T-cell (primary cell): Measurements from ENCODE around the gene ID1. TPM values are rescaled to one million over a fixed set of nuclear protein-coding genes. Genes with fewer than 3 reads are reported as not detected.
"Not testable (repeated sequence)": the region's sequence is repeated elsewhere in the genome, so short reads cannot be mapped to it uniquely, and the experiment has no call there.

ENCODE experiments used
- ATAC-seq, 4 experiments: fragments of 200-7000 bp in 3 of 4; fragments of 150-1000 bp in 1 of 4; cut with Tn5 transposase; replicated peaks in 1 of 4; 1 replicate in 3 of 4; 2 replicates in 1 of 4; pipeline ENCODE4 v1.10.0; 2021; ENCODE audit warnings: moderate library complexity in 3 of 4, mild to moderate bottlenecking in 2 of 4, moderate number of reproducible peaks in 1 of 4
- CTCF ChIA-PET, 2 donors: fragments of 300-600 bp; sonication (Branson Sonifier 250); formaldehyde crosslinking; loops; one replicate each; lab custom pipeline; 2022; ENCODE audit warnings: antibody characterized with exemption in 2 of 2; lab: Charles Lee
- POLR2A ChIA-PET, 2 donors: fragments of 300-600 bp; sonication (Branson Sonifier 250); formaldehyde crosslinking; loops; one replicate each; lab custom pipeline; 2022; ENCODE audit warnings: antibody characterized with exemption in 2 of 2; lab: Charles Lee
- DNase-seq, 35 experiments: peaks; one replicate each; pipeline versions ENCODE4 v3.0.0 to v3.0.0-alpha.2; 2013 to 2023
- H3K27ac ChIP-seq: one replicate; pipeline ENCODE4 v1.5.1; 2013; ENCODE audit warnings: low read length
- H3K27me3 ChIP-seq, 2 experiments: replicated peaks in 1 of 2; 1 replicate in 1 of 2; 2 replicates in 1 of 2; pipeline versions ENCODE4 v1.6.1 to v1.7.0; 2013; ENCODE audit warnings: low read length in 1 of 2, mixed read lengths in 1 of 2; ENCODE audit not compliant: control insufficient read depth in 2 of 2, insufficient read depth in 2 of 2; ENCODE audit errors: extremely low read depth in 1 of 2
- H3K36me3 ChIP-seq, 2 donors: 1 replicate in 1 of 2; 2 replicates in 1 of 2; pipeline versions ENCODE4 v1.6.1 to v1.7.0; 2013; ENCODE audit warnings: low read length in 1 of 2; ENCODE audit not compliant: control insufficient read depth in 2 of 2, insufficient read depth in 1 of 2; ENCODE audit errors: extremely low read depth in 1 of 2
- H3K4me1 ChIP-seq, 2 experiments: 1 replicate in 1 of 2; 2 replicates in 1 of 2; pipeline versions ENCODE4 v1.6.1 to v1.7.0; 2013; ENCODE audit warnings: low read length in 2 of 2, mixed read lengths in 1 of 2; ENCODE audit not compliant: insufficient read depth in 2 of 2, control insufficient read depth in 1 of 2; ENCODE audit errors: extremely low read depth in 1 of 2
- H3K4me3 ChIP-seq, 2 donors: 1 replicate in 1 of 2; 2 replicates in 1 of 2; pipeline versions ENCODE4 v1.5.1 to v1.7.0; 2013; ENCODE audit warnings: mild to moderate bottlenecking in 2 of 2, low read length in 1 of 2, moderate library complexity in 1 of 2; ENCODE audit not compliant: control insufficient read depth in 1 of 2; ENCODE audit errors: extremely low read depth in 1 of 2
- H3K9me3 ChIP-seq: 2 replicates; pipeline ENCODE4 v1.7.0; 2013
- H3K27ac Mint-ChIP-seq, 2 donors: one replicate each; pipeline ENCODE4 v1.8.0; 2020 to 2021; ENCODE audit warnings: mild to moderate bottlenecking in 2 of 2, mixed read lengths in 2 of 2
- H3K27me3 Mint-ChIP-seq, 2 donors: one replicate each; pipeline ENCODE4 v1.8.0; 2021 to 2022; ENCODE audit warnings: mixed read lengths in 2 of 2
- H3K36me3 Mint-ChIP-seq: one replicate; pipeline ENCODE4 v1.8.0; 2021; ENCODE audit warnings: mixed read lengths
- H3K4me1 Mint-ChIP-seq, 3 donors: one replicate each; pipeline ENCODE4 v1.8.0; 2020 to 2022; ENCODE audit warnings: mixed read lengths in 3 of 3, mild to moderate bottlenecking in 1 of 3
- H3K4me3 Mint-ChIP-seq, 3 donors: one replicate each; pipeline ENCODE4 v1.8.0; 2020 to 2022; ENCODE audit warnings: mild to moderate bottlenecking in 3 of 3, mixed read lengths in 3 of 3, moderate library complexity in 3 of 3
- H3K9me3 Mint-ChIP-seq, 3 donors: one replicate each; pipeline ENCODE4 v1.8.0; 2020 to 2022; ENCODE audit warnings: mixed read lengths in 3 of 3
- WGBS: methylation state at CpG from one replicate; pipeline ENCODE4 v1.1.5; 2013; ENCODE audit warnings: missing lambda C conversion rate; ENCODE audit not compliant: insufficient coverage; 5-methylcytosine and 5-hydroxymethylcytosine counted together
- total RNA-seq, 35 experiments: library from RNA in 6 of 35; stranded (reverse) in 6 of 35; fragments of 120-200 nt in 1 of 35; gene quantifications; one replicate each; pipeline versions ENCODE4 v1.2.1 to v1.2.4 and lab custom pipeline; 2013 to 2026

ID1 gene
- total RNA-seq, 5 donors from 2014 or later (not counting 1 experiment from before 2014, with no cell fraction given): 1.4 to 11.2 (median 2.2) TPM

DNA sequence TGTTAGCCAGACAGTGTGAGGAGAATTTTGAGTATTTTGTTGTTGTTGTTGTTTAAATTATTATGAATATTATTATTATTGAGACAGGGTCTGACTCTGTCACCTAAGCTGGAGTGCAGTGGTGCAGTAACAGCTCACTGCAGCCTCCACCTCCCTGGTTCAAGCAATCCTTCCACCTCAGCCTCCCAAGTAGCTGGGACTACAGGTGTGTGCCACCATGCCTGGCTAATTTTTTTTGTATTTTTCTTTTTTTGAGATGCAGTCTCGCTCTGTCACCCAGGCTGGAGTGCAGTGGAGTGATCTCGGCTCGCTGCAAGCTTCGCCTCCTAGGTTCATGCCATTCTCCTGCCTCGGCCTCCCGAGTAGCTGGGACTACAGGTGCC lies 18.0 kb downstream of the ID1 start:
- DNase-seq, CTCF ChIA-PET, H3K36me3 Mint-ChIP-seq, H3K27ac ChIP-seq, H3K27me3 Mint-ChIP-seq, H3K27me3 ChIP-seq, H3K9me3 Mint-ChIP-seq, H3K4me3 Mint-ChIP-seq, H3K9me3 ChIP-seq, H3K27ac Mint-ChIP-seq, H3K4me1 ChIP-seq, H3K36me3 ChIP-seq, POLR2A ChIA-PET, H3K4me1 Mint-ChIP-seq, H3K4me3 ChIP-seq, ATAC-seq: not testable (repeated sequence)
- WGBS: no CpG with 5 or more reads among the region's 6 CpGs

DNA sequence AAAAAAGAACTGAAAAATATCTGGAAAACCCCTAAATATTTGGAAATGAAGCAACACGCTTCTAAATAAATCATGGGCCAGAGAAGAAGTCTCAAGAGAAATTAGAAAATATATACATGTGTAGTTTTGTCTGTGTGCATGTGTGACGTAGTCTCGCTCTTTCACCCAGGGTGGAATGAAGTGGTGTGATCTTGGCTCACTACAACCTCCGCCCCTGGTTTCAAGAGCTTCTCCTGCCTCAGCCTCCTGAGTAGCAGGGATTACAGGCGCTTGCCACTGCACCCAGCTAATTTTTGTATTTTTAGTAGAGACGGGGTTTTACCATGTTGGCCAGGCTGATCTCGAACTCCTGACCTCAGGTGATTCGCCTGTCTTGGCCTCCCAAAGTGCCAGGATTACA lies 21.4 kb downstream of the ID1 start:
- ATAC-seq, H3K4me3 Mint-ChIP-seq, H3K27ac Mint-ChIP-seq, H3K36me3 ChIP-seq, CTCF ChIA-PET, H3K36me3 Mint-ChIP-seq, H3K9me3 ChIP-seq, H3K4me1 Mint-ChIP-seq, H3K4me3 ChIP-seq, DNase-seq, H3K4me1 ChIP-seq, H3K9me3 Mint-ChIP-seq, H3K27me3 Mint-ChIP-seq, H3K27me3 ChIP-seq, H3K27ac ChIP-seq: not testable (repeated sequence)
- 100% methylated on average over 2 of the region's 8 CpGs for WGBS
- POLR2A ChIA-PET: interaction anchor here in 1 of 2 donors (0.6 kb wide), 1 partner anchor 90 kb away, joined by 4 read pairs; no protein-coding TSS in a partner anchor

DNA sequence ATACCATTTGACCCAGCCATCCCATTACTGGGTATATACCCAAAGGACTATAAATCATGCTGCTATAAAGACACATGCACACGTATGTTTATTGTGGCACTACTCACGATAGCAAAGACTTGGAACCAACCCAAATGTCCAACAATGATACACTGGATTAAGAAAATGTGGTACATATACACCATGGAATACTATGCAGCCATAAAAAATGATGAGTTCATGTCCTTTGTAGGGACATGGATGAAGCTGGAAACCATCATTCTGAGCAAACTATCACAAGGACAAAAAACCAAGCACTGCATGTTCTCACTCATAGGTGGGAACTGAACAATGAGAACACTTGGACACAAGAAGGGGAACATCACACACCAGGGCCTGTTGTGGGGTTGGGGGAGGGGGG lies 23.0 kb downstream of the ID1 start:
- H3K36me3 Mint-ChIP-seq, H3K36me3 ChIP-seq, H3K4me3 ChIP-seq, POLR2A ChIA-PET, H3K4me1 Mint-ChIP-seq, H3K4me1 ChIP-seq, H3K9me3 ChIP-seq, H3K27ac Mint-ChIP-seq, ATAC-seq, H3K27me3 Mint-ChIP-seq, CTCF ChIA-PET, DNase-seq, H3K27ac ChIP-seq, H3K9me3 Mint-ChIP-seq, H3K27me3 ChIP-seq, H3K4me3 Mint-ChIP-seq: not testable (repeated sequence)
- no CpG with 5 or more reads among the region's 2 CpGs for WGBS

DNA sequence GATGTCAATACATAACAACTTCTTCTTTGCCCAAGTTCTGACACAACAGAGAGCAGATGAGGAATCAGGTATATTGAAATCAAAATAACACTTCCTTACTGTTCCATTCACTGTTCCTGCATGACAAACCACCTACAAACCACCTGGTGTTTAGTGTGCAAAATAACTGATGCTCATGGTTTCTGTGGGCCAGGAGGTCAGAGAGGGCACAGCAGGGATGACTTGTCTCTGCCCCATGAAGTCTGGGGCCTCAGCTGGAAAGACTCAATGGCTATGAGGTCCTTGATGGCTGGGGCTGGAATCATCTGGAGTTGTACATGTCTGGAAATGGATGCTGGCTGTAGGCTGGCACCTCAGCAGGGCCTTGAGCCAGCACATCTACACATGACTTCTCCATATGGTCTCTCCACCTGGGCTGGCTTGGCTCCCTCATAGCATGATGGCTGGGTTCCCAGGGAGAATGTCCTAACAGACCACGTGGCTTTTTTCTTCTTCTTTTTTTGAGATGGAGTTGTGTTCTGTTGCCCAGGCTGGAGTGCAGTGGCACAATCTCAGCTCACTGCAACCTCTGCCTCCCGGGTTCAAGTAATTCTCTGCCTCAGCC lies 25.2 kb downstream of the ID1 start:
- Histone ChIP-seq H3K27me3 (peaks cover 0 to 2% of the 10 kb centered on the region in 2 experiments), H3K4me1 (peaks cover 0 to 4% of the 10 kb centered on the region in 2 experiments), H3K36me3 (no peaks in the 10 kb centered on the region), H3K27ac (no peak overlapping the region), H3K9me3 (no peaks in the 10 kb centered on the region), H3K4me3 (no peak overlapping the region)
- Mint-ChIP-seq H3K36me3 (no peaks in the 10 kb centered on the region), H3K27me3 (no peaks in the 10 kb centered on the region), H3K4me3 (no peak overlapping the region), H3K9me3 (peaks cover 0 to 5% (median 0%) of the 10 kb centered on the region in 3 donors), H3K4me1 (no peaks in the 10 kb centered on the region), H3K27ac (no peak overlapping the region)
- WGBS: no CpG with 5 or more reads among the region's 2 CpGs
- DNase-seq (no peak), ATAC-seq (no peak)
- CTCF ChIA-PET: interaction anchor here in 1 of 2 donors (0.7 kb wide), 1 partner anchor 118 kb away, joined by 10 read pairs; no protein-coding TSS in a partner anchor
- POLR2A ChIA-PET: interaction anchor here in 1 of 2 donors (0.6 kb wide), 1 partner anchor 641 kb away, joined by 5 read pairs; no protein-coding TSS in a partner anchor

DNA sequence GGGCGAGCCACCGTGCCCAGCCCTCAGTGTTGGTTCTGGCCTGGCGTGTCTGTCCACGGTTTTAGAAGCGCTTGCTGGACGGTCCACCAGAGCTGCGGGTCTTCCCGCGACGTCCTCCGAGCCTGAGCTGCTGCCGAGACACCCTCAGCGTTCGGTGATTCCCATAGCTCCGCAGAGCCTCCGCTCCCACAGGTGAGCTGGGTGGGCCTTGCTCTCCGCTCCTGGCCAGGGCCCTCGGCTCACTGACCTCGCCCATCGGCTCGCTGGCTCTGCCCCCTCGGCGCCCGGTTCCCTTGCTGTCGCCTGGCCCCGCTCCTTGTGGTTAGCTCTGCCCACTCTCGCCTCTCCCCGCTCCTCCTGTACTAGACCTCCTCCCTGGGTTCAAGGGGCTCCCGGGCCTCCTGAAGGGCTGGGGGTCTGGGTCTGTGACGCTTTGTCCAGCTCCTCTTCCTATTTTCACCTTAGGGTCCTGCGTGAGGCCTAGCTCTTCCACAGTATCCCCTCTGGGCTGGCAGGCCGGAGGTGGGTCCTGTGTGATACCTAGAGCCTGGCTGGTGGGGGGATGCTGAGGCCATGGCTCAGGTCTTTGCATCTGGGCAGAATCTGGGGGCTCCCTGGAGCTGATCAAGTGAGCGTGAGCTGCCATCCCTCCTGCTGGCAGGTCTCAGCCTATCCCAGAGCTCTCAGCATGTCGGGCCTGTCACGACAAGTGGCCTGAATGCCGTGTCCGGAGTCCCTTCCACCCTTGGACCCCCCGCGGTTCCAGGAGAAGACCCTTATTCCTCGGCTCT lies 27.7 kb downstream of the ID1 start:
- no peaks in the 10 kb centered on the region for H3K36me3 ChIP-seq
- Mint-ChIP-seq H3K27me3 (no peaks in the 10 kb centered on the region), H3K27ac (no peak overlapping the region), H3K36me3 (no peaks in the 10 kb centered on the region), H3K9me3 (peaks cover 0 to 1% (median 0%) of the 10 kb centered on the region in 3 donors), H3K4me3 (no peak overlapping the region), H3K4me1 (no peaks in the 10 kb centered on the region)
- H3K27me3 ChIP-seq: peaks cover 0 to 2% of the 10 kb centered on the region in 2 experiments
- peaks cover 0 to 4% of the 10 kb centered on the region in 2 experiments for H3K4me1 ChIP-seq
- no peaks in the 10 kb centered on the region for H3K9me3 ChIP-seq
- DNase-seq (no peak), ATAC-seq (no peak)
- ChIA-PET CTCF (no interaction called here), POLR2A (no interaction called here)
- H3K27ac ChIP-seq: no peak overlapping the region
- no peak overlapping the region for H3K4me3 ChIP-seq
- WGBS: 95% methylated on average over 33 of the region's 40 CpGs

DNA sequence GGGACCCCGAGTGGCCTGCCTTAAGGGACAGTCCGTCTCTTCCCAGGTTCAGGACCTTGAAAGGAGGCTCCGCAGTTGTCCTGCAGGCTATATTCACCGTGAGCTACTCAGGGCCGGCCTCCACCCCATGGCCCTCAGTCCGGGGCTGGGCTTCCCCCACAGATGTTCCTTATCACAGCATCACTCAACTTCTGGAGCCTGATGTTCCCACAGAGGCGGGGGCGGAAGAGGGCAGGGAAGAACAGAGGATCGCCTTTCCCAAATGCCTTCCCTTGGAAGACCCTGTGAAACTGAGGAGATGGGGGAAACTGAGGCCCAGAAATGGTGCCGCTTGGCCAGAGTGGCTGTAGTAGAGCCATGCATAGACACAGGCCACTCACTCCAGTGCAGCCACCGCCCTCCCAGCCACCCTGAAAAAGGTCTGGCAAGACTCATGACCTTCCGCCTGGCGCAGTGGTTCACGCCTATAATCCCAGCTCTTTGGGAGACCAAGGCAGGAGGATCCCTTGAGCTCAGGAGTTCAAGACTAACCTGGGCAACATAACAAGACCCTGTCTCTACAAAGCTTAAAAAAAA lies 28.3 kb downstream of the ID1 start:
- Mint-ChIP-seq H3K27ac (no peak overlapping the region), H3K9me3 (no peaks in the 10 kb centered on the region), H3K4me3 (no peak overlapping the region), H3K4me1 (no peaks in the 10 kb centered on the region), H3K36me3 (no peaks in the 10 kb centered on the region), H3K27me3 (peaks cover 0 to 3% of the 10 kb centered on the region in 2 donors)
- no peaks in the 10 kb centered on the region for H3K9me3 ChIP-seq
- H3K27me3 ChIP-seq: peaks cover 0 to 6% of the 10 kb centered on the region in 2 experiments
- H3K27ac ChIP-seq: no peak overlapping the region
- ATAC-seq (no peak), DNase-seq (no peak)
- no peaks in the 10 kb centered on the region for H3K36me3 ChIP-seq
- ChIA-PET CTCF (interaction anchor here (0.6 to 2.2 kb wide), 8 partner anchors 28 to 151 kb away, joined by 3 to 20 read pairs (median 7); partner anchors contain the start of gene ID1 (in 1 of the 2)), POLR2A (no interaction called here)
- H3K4me3 ChIP-seq: no peak overlapping the region
- WGBS: 98% methylated on average over 10 of the region's 14 CpGs
- H3K4me1 ChIP-seq: peaks cover 0 to 4% of the 10 kb centered on the region in 2 experiments
